NCI-H2107 treated with DMSO at 0.1 percent for 48 hours (cell line): Measurements from ENCODE around the gene ENC1.

Experiments used
- DNase-seq: peaks from one replicate; lab custom pipeline; 2025; ENCODE audit not compliant: unreplicated experiment; lab: John Stamatoyannopoulos, UW

Gene ENC1

DNA sequence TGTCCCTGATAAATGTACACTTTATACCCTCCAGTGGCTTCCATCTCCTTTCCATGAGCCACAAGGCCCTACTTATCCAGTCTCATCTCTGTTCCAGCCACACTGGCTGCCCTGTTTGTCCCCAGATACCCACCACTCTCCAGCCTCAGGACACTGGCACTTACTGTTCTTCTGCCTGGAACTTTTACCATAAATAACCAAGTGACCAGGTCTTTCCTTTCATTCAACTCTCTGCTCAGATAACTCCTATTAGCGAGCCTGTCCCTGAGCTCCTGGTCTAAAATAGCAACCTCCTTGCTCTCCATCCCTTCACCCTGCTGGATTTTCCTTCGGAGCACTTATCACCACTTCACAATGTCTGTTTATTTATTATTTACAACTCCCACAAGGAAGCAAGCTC is 16.6 kb upstream of the ENC1 start:
- DNase-seq, result no peak

- no peak for DNase-seq
These were observed 15.2 kb upstream of the ENC1 start for GRCh38 chr5:74655716-74656115.

- no peak for DNase-seq
These were observed 14.7 kb upstream of the ENC1 start for GRCh38 chr5:74655206-74655605.

DNA sequence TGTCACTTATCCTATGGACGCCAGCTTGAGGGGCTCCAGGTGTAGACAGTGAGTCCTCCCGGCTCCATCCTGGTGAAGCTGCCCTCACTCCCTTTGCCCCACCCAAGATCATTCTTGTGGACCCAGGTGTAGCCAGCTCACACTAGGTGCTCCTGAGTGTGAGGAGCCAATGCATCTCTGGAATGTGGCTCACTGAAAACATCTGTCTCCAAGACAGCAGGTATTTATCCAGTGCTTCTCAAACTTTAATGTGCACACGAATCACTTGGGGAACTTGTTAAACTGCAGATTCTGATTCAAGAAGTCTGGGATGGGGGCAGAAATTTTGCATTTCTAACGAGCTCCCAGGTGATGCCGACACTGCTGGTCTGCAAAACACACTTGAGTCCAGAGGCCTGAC is 13.5 kb upstream of the ENC1 start:
- no peak for DNase-seq

DNA sequence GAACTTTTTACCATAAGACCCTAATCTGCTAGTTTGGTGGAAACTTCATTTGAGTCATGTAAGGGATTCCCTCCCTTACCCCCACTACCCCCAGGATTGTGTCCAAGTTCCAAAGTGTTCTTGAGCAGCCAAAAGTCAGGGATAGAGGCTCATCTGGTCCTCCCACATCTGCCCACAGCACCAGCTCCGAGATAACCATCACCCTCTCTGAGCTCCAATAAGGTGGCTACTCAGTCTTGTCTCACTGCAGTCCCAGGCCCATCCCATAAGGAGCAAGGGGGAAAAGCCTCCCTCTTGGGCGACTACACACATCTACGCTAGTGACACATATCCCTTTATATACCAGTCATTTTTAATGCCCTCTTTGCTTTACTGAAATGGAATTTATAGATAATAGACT is 12.0 kb upstream of the ENC1 start:
- DNase-seq, result no peak

DNA sequence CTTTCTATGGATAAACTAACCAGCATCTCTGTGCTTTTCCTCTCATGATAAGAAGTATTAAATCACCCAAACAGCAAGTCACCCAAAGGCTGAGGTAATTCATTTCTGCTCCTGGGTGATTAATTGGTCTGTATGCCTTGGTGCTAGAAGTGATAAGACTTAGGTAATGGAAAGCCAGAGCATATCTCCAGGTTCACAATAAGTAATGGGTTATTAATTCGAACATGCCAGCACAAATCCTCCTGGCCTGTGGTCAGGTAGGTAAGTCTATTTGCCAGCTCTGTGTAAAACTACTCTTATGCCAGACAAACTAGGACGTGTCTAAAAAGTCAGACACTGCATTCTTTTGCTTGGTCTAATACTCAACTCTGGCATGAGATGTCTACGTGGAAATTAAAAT is 11.2 kb upstream of the ENC1 start:
- no peak for DNase-seq

- DNase-seq, result no peak
These were observed 9.0 kb upstream of the ENC1 start for GRCh38 chr5:74649421-74649973.

- DNase-seq, result peak; percentile 60
These were observed 8.3 kb upstream of the ENC1 start for GRCh38 chr5:74648835-74649293.

DNA sequence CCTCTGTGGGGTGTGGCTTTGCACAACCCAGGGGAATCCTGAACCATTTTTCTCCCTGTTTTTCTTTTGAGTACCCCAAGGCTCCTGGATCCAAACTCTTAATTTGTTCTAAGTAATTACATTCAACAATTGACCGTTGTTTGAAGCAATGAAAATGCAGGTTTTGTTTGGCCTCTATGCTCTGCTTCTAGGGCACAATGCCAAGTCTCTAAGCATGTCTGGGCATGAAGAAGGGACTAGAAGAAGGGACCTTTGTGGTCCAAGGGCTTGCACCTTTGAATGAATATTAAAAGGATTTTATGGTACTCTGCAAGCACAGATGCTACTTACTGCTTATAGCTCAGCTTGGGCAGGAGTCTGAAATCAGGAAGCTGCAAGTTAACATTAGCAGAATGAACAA is 6.6 kb upstream of the ENC1 start:
- no peak for DNase-seq

DNA sequence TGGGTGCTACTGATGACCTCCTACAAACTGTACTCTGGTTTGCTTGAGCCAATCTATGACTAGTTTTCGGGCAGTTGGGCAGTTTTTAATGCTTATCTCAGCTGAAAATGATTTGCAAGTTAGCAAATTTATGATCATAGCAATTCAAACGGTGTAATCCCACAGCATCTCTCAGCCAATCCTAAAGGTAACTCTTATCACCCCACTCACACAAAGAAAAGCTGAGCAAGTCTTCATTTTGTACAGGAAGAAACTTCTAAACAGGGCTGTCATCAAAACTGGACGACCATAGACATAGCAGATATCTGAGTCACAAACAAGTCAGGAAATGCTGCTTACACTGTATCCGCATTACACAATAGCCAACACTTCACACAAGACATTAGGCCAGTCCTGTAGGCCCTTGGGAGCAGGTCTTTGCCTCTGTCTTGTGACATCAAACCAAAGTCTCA is 2.6 kb upstream of the ENC1 start:
- DNase-seq, result no peak

DNA sequence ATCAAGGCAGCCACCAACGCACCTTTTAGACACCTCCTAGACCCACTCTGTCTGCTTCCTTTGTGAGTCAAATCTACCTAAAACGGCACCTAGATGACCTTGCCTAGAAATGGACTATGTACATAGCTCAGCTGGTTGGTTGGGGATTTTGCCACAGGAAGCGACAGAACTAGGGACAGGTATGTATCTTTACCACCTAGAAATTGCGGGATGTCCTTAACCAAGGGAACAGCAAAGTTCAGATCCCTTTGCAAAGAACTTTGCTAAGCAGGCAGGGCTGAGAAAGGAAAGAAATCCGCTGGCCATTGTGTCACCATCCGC is 2.0 kb upstream of the ENC1 start:
- DNase-seq, result no peak

- DNase-seq, result no peak
These were observed 1.4 kb upstream of the ENC1 start for GRCh38 chr5:74641735-74642542.

- DNase-seq, result no peak
These were observed 616 bp upstream of the ENC1 start for GRCh38 chr5:74640954-74641734.

GRCh38 chr5:74639807-74640449 is 600 bp downstream of the ENC1 start:
- no peak for DNase-seq

DNA sequence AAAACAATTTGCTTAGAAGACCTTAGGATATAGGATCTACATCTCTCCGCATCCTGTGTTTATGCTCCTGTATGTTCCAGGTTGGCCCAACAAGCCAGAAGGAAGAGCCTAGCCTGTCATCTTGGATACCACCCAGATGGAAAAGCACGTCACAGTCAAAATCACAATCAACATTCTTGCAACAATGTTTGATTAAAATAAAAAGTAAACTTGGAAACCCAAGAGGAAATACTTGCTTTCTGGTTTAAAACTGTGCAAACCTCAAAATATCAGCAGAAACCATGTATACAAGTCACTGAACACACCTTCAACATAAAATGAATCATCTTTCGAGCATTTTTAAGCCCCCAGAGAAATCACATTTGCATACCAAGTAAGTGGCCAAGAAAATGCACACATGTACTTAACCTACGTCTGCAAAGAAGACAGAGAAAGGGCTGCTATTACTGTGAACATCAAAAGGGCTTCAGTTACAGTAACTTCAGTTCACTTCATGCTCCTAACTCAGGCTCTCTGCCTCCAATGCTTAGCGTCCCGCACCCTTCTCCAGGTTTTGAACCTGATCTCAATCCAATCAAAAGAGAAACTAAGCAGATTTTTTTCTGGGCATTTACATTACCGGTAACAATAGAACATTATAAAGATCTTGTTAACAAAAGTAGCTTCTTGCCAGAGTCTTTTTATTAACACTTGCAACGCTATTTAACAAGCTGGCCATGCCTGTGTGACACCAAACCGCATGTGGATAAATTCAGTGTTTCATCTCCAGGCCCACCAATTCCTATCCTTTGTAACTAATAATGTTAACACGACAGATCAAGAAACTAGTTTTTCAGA is 1.3 kb downstream of the ENC1 start:
- DNase-seq, result no peak

DNA sequence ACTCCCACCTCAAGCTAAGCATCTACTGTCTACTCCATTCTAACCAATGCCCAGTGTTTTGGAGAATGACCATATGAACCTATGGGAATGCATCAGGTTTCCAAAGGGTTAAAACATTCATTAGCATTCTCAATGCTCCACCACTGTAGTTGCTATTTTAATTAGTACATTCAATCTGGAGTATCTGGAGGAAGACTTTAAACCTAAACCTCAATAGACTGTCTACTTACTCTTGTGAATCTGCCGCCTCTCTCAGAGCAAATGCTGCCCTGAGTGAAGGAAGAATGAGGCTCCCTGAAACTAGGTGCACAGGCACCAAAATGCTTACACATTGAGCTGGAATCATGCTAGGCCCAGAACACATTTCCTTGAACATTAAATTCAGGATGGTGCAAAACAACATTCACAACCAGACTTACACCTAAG is 2.0 kb downstream of the ENC1 start:
- DNase-seq, result no peak

- no peak for DNase-seq
These were observed 4.0 kb downstream of the ENC1 start for GRCh38 chr5:74636552-74636951.

- DNase-seq, result no peak
These were observed 4.4 kb downstream of the ENC1 start for GRCh38 chr5:74636149-74636548.

GRCh38 chr5:74634611-74635286 is 5.8 kb downstream of the ENC1 start:
- DNase-seq, result no peak

DNA sequence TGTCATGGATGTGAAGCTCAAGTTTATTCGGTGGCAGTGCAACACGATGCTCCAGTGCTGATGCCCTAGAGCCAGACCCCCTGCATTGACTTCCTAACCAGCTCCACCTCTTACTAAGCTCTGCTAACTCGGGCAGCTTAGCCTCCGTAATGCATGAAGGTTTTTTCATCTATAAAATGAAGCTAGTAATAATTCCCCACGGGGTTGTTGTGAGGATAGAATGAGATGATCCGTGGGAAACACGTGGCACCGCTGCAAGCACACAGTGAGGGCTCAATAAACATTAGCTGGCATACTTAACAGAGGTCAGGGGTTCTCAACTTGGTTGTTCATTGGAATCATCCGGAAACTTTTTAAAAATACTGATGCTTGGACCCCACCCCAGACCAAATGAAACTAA is 6.8 kb downstream of the ENC1 start:
- no peak for DNase-seq
